Smooth muscle cell of the pulmonary artery (primary cell): Measurements from ENCODE around the gene SRSF11. TPM values are rescaled to one million over a fixed set of nuclear protein-coding genes. Genes with fewer than 3 reads are reported as not detected.

ENCODE experiments used
- total RNA-seq: library from RNA; depleted of rRNA; stranded (reverse); fragments of >200 nt; gene quantifications from 2 replicates; pipeline ENCODE4 v1.2.3, GENCODE V29; 2014

Gene SRSF11, protein sequence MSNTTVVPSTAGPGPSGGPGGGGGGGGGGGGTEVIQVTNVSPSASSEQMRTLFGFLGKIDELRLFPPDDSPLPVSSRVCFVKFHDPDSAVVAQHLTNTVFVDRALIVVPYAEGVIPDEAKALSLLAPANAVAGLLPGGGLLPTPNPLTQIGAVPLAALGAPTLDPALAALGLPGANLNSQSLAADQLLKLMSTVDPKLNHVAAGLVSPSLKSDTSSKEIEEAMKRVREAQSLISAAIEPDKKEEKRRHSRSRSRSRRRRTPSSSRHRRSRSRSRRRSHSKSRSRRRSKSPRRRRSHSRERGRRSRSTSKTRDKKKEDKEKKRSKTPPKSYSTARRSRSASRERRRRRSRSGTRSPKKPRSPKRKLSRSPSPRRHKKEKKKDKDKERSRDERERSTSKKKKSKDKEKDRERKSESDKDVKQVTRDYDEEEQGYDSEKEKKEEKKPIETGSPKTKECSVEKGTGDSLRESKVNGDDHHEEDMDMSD
- 110 and 118 TPM in 2 replicates for total RNA-seq

DNA sequence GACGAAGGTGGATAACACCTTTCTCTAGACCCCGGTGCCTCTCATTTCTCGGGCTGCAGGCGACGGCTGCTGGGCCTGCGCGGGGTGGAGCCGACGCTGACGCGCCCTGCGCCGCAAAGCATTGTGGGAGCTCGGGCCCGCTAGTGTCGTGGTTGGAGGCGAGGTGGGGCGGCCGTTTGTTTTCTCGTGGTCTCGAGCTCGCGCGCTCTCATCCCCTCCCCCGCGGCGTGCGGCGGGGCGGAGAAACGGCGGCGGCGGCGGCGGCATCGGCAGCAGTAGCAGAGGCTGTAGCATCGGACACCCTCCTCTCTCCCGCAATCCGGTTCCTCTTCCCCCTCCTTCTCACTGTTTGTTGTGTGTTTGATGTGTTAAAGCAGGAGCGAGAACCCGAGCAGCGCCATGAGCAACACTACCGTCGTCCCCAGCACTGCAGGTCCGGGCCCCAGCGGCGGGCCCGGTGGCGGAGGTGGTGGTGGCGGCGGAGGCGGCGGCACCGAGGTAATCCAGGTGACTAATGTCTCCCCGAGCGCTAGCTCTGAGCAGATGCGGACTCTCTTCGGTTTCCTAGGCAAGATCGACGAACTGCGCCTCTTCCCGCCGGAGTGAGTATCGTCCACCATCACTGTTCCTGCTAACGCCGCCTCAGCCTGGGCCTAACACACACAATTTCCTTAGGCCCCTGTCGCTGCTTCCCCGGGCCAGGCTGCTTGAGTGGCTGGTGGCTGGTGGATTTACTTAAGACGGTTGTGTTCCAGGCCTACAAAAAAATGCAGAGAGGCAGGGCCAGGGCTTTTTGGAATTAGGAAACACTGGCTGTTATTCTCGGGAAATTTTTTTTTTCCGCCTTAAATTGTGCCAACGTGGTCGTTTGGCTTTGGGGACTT lies at the start of gene SRSF11:
Gene SRSF11, plus strand, starts transcription at position 143 of the 884 bp plus-strand sequence. Its CDS starts 257 bp downstream, at position 400.

DNA sequence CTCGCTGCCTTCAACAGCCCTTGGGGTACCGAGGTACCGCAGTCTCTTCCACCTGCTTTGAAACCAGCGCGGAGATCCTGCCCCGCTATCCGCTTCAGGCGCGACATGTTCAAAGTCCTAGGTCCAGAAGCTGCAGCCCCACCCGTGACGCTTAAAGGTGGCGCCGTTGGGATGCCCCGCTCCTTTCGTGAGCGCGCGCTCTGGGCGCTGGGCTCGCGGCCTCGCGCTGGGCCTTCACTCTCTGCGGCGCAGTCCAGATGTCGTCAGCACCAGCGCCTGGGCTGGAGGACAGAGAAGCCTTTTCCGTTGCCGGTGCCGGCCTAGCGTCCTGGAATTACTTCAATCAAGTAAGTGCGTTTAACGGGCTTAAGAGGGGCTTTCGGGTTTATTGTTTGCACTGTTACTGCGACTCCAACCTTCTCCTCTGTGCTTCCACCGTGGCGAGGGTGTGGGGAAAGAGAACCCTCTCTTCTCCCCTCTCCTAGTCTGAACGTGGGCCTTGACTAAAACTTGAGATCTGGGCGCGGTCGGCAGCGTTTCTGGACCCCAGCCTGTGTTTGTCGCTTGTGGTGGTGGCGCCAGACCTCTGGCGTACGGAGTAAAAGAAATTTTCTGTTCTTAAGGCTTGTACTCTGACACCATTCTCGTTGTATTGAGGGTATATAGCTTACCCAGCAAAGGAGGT lies 15.6 kb upstream of the SRSF11 start, which contains the start of gene LRRC40:
Gene LRRC40, minus strand, starts transcription at position 146 of the 685 bp plus-strand sequence. Its CDS starts 39 bp downstream, at position 107.

Other genes starting within 250 kb of the SRSF11 start
- 14.4 and 18.9 TPM in 2 replicates for gene LRRC40, start 15.8 kb upstream of the SRSF11 start, total RNA-seq
- 24.0 and 31.3 TPM in 2 replicates for gene ANKRD13C, start 133.3 kb downstream of the SRSF11 start, total RNA-seq
- 4.2 and 4.9 TPM in 2 replicates for gene CTH, start 189.9 kb downstream of the SRSF11 start, total RNA-seq